GM12865 (cell line): ENCODE results near the gene CRHR2.

Source experiments
- DNase-seq: peaks from one replicate; pipeline ENCODE4 v3.0.0; 2010; ENCODE audit warnings: low read depth
- H3K4me3 ChIP-seq: 2 replicates; pipeline ENCODE4 v1.5.1; 2011; ENCODE audit warnings: mild to moderate bottlenecking, low read depth, low read length, control low read depth
- TF ChIP-seq, protein P1 (sequence below): IDR thresholded peaks from 2 replicates; pipeline ENCODE4 v1.5.1; 2011; ENCODE audit warnings: low read length, control low read depth, low read depth, inconsistent platforms; ENCODE audit not compliant: insufficient read depth; ENCODE audit errors: missing control alignments

The CRHR2 gene

DNA sequence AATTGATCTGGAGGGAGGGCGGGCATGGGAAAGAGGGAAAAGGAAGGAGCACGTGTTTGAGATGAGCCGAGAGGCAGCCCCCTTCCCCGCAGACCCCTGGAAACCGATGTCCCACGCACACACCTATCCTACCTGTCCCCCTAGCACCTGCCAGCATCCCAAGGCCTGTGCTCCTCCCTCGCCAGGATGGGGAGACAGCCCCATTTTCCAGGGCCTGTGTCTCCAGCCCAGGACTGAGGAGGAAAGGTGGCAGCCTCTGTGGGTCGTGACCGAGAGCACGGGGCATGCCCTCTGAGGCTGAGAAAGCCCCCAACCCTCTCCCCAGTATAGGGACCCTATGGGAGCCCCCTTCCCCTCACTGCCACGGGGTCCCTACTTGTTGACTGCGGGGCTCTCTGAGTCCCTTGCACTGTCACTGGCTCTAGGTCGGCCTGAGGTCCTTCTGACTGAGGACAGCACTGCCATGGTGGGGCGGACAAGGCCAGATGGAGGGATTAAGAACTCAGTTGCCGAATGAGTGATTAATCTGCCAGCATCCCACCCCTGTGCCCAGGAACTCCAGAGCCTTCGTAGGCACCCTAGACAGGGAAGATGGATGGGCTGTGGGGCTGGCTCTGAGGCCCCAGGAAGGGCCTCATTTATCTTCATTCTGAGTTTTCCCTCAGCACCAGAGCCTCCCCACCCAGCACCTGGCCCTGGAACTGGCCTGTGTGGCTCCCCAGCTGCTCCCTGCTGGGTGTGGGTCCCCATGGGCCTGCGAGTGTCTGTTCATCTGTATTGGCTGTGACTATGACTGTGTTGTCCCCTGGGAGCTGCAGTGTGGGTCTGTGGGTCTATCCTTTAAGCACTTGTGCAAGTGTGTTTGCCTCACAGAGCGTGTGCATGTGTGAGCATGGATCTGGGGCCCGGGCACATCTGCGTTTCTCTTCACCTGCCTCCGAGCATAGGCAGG lies 26.0 kb downstream of the CRHR2 start:
- TF ChIP-seq, protein P1, sequence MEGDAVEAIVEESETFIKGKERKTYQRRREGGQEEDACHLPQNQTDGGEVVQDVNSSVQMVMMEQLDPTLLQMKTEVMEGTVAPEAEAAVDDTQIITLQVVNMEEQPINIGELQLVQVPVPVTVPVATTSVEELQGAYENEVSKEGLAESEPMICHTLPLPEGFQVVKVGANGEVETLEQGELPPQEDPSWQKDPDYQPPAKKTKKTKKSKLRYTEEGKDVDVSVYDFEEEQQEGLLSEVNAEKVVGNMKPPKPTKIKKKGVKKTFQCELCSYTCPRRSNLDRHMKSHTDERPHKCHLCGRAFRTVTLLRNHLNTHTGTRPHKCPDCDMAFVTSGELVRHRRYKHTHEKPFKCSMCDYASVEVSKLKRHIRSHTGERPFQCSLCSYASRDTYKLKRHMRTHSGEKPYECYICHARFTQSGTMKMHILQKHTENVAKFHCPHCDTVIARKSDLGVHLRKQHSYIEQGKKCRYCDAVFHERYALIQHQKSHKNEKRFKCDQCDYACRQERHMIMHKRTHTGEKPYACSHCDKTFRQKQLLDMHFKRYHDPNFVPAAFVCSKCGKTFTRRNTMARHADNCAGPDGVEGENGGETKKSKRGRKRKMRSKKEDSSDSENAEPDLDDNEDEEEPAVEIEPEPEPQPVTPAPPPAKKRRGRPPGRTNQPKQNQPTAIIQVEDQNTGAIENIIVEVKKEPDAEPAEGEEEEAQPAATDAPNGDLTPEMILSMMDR, result no peak
- DNase-seq, result no peak
- no peak overlapping the region for H3K4me3 ChIP-seq

DNA sequence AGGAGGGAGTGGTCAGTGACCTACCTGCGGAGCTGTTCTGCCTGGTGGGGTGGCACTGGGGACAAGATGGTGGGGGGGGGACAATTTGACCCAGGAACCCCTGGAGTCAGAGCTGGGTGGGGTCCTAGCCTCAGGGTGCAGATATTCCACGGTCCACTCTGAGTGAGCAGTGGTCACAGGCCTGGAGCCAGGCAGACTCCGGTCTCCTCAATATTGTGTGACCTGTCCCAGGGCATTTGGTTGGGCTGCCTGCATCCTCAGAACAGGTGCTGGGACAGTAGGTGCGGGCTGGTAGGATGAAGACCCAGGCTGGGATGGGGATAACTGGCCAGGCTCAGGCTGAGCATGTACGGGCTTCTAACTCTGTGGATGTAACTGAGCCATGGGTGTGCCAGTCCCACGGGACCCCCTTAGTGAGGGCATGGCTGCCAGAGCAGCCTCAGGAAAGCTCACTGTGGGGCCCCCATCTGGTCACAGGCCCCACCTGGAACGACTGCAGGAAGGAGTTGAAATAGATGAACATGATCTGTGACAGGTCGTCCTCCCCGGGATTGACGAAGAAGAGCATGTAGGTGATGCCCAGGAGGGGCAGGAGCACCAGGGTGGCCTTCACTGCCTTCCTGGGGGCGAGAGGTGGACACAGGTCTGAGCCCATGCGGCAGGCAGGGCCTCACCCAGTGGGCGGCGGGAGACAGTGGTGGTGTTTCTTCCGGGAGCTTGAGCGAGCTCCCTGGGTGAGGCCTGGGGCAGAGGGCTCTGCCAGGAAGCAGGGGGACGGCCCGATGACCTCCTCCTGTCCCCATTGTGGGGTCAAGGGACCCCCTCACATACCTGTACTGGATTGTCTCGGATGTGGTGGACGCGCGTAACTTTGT lies 26.9 kb downstream of the CRHR2 start:
- DNase-seq, result no peak
- H3K4me3 ChIP-seq, result no peak overlapping the region
- TF ChIP-seq, protein P1, result no peak

DNA sequence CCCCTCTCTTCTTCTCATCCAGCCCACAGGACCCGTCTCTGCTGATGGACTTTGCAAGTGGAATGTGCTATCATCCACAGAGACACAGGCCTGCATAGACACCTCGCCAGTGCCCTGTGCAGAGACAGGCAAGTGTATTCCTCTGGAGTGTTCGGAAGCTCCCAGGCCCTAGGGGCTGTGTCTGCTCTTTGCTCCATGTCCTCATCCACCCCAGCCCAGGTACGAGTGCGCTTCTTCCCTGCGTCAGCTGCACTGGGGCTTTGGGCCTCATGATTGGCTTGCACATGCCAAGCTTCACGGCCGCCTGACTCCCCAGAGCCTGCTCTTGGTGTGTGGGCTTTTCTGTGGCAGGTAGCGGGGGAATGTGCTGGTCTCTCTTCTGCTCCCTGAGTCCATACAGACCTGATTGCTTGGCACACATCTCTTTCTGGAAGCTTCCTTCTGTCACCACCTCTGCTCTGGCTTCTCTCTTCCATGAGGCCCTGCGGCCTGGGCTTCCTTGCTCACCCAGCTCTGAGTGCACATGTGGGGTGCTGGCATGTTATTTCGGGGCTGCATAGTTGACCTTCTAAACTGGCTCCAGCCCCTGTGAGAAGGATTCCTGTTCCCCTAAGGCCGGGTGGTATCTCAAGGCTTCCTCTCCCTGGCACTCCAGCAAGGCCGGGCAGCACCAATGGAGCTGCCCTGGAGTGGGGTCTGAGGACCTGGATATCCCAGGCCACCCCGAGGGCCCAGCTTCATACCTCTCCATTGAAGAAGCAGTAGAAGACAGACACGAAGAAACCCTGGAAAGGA lies 27.8 kb downstream of the CRHR2 start:
- no peak overlapping the region for H3K4me3 ChIP-seq
- DNase-seq, result no peak
- TF ChIP-seq, protein P1, result no peak

DNA sequence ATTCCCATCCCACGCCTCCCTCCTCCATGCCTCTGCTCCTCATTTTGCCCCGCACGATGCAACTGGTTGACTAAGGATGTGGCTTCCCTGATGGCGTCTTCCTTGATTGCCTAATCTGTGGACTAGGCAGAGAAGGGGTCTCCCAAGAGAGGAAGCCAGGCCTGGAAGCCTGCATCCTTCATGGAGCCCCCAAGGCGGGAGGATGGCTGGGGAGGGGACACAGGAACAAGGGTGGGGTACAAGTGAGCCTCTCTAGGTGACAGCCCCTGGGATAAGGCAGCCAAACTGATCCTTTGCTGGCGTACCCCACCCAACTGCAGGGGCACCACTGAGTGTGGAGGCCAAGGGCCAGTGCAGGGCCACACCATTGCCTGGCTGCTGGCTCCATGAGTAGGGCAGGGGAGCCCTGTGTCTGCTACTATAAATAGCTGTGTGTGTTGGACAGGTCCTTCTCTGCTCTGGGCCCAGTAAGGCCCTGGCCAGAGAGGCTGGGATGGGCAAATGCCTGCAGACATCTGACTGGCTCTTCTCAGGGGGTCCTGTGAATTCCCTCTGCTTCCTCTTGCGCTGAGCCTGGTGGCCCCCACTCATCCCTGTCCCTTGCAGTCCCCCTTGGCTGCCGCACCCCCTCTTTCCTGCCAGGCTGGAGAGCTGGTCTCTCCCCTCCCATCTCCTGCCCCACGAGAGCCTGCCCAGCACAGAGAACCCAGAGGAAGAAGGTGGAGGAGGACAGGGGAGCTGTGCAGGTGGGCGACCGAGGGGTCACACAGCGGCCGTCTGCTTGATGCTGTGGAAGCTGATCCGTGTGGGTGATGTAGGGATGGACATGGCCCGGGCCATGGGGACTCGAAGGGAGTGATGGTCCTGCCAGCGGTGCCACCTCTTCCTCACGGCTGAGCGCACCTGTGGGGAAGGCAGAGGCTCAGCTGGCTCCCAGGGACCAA lies 29.3 kb downstream of the CRHR2 start:
- no peak for DNase-seq
- H3K4me3 ChIP-seq, result no peak overlapping the region
- TF ChIP-seq, protein P1, result no peak

DNA sequence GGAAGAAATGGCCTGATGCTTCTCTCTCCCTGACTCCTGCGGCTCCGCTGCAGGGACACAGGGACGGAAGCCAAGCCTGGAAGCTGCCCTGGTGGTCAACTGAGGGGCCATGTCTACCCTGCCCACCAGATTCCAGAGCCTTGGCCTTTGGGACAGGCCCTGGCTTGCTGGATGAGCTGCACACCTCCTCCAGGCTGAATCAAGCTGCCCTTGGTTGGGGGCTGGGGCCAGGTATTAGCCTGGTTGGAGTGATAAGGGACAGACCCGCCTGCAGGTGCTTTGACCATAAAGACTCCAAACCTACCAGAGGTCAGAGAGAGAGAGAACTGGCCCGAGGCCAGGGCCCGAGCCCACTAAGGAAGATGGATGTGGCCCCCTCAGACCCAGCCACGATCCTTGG lies 30.1 kb downstream of the CRHR2 start:
- TF ChIP-seq, protein P1, result no peak
- DNase-seq, result no peak
- no peak overlapping the region for H3K4me3 ChIP-seq
